Esophagus squamous epithelium (tissue), 4 donors: ENCODE measurements around the gene IL1R2.

Experiments
- POLR2A ChIP-seq, 4 donors: fragments of 450-650 bp; IDR thresholded peaks; one replicate each; pipeline ENCODE4 v1.6.1; 2017; ENCODE audit warnings: antibody characterized with exemption in 4 of 4, mild to moderate bottlenecking in 4 of 4, moderate library complexity in 3 of 4
- TF ChIP-seq, protein P1 (sequence below), 6 experiments: fragments of 450-650 bp in 4 of 6; fragments of 200-600 bp in 2 of 6; sonication (generic) in 2 of 6; IDR thresholded peaks; one replicate each; pipeline ENCODE4 v1.5.1; 2016 to 2019; ENCODE audit warnings: antibody characterized with exemption in 6 of 6, mild to moderate bottlenecking in 4 of 6, moderate library complexity in 4 of 6

GRCh38 chr2:102061286-102061699, 69.5 kb downstream of the IL1R2 start:
- no peak for TF ChIP-seq POLR2A (IDR thresholded peaks at IDR 0.05)
- TF ChIP-seq, protein P1, sequence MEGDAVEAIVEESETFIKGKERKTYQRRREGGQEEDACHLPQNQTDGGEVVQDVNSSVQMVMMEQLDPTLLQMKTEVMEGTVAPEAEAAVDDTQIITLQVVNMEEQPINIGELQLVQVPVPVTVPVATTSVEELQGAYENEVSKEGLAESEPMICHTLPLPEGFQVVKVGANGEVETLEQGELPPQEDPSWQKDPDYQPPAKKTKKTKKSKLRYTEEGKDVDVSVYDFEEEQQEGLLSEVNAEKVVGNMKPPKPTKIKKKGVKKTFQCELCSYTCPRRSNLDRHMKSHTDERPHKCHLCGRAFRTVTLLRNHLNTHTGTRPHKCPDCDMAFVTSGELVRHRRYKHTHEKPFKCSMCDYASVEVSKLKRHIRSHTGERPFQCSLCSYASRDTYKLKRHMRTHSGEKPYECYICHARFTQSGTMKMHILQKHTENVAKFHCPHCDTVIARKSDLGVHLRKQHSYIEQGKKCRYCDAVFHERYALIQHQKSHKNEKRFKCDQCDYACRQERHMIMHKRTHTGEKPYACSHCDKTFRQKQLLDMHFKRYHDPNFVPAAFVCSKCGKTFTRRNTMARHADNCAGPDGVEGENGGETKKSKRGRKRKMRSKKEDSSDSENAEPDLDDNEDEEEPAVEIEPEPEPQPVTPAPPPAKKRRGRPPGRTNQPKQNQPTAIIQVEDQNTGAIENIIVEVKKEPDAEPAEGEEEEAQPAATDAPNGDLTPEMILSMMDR (IDR thresholded peaks at IDR 0.05), result no peak
